HG03025 (cell line): ENCODE measurements around the gene FIGLA.
"Not testable (repeated sequence)": the region's sequence is repeated elsewhere in the genome, so short reads cannot be mapped to it uniquely, and the experiment has no call there.

Experiments
- ATAC-seq: cut with Tn5 transposase; IDR thresholded peaks from one replicate; pipeline ENCODE4 v1.9.1; 2021; ENCODE audit warnings: mild to moderate bottlenecking, moderate library complexity; ENCODE audit not compliant: unreplicated experiment, low FRiP score

The FIGLA gene

GRCh38 chr2:70808983-70809958, 18.8 kb upstream of the FIGLA start:
- ATAC-seq = no peak

- no peak for ATAC-seq
These were observed 17.3 kb upstream of the FIGLA start for GRCh38 chr2:70807828-70808118.

GRCh38 chr2:70807102-70807827, 16.8 kb upstream of the FIGLA start:
- no peak for ATAC-seq

GRCh38 chr2:70806620-70807019, 16.2 kb upstream of the FIGLA start:
- no peak for ATAC-seq

GRCh38 chr2:70806013-70806412, 15.6 kb upstream of the FIGLA start:
- no peak for ATAC-seq

- no peak for ATAC-seq
These were observed 11.3 kb upstream of the FIGLA start for GRCh38 chr2:70801607-70802263.

GRCh38 chr2:70799706-70800105, 9.3 kb upstream of the FIGLA start:
- ATAC-seq = no peak

- ATAC-seq = not testable (repeated sequence)
These were observed 7.6 kb upstream of the FIGLA start for GRCh38 chr2:70797996-70798395.

GRCh38 chr2:70797506-70797905, 7.1 kb upstream of the FIGLA start:
- ATAC-seq = no peak

GRCh38 chr2:70796262-70796661, 5.8 kb upstream of the FIGLA start:
- no peak for ATAC-seq

GRCh38 chr2:70795164-70795995, 4.9 kb upstream of the FIGLA start:
- no peak for ATAC-seq

GRCh38 chr2:70793450-70793849, 3.0 kb upstream of the FIGLA start:
- no peak for ATAC-seq

GRCh38 chr2:70789304-70790135, 923 bp downstream of the FIGLA start:
- no peak for ATAC-seq

GRCh38 chr2:70785137-70785911, 5.1 kb downstream of the FIGLA start:
- no peak for ATAC-seq

GRCh38 chr2:70784320-70784719, 6.1 kb downstream of the FIGLA start:
- no peak for ATAC-seq

- no peak for ATAC-seq
These were observed 10.4 kb downstream of the FIGLA start for GRCh38 chr2:70779911-70780545.

GRCh38 chr2:70779491-70779890, 11.0 kb downstream of the FIGLA start:
- ATAC-seq = no peak

GRCh38 chr2:70778676-70779075, 11.8 kb downstream of the FIGLA start:
- no peak for ATAC-seq
